ENCODE measurements around the gene MYRIP.
"Not testable (repeated sequence)": the region's sequence is repeated elsewhere in the genome, so short reads cannot be mapped to it uniquely, and the experiment has no call there.

The MYRIP gene

GRCh38 chr3:40088527-40089170 lies 279.2 kb downstream of the MYRIP start:
- no peak for DNase-seq

DNA sequence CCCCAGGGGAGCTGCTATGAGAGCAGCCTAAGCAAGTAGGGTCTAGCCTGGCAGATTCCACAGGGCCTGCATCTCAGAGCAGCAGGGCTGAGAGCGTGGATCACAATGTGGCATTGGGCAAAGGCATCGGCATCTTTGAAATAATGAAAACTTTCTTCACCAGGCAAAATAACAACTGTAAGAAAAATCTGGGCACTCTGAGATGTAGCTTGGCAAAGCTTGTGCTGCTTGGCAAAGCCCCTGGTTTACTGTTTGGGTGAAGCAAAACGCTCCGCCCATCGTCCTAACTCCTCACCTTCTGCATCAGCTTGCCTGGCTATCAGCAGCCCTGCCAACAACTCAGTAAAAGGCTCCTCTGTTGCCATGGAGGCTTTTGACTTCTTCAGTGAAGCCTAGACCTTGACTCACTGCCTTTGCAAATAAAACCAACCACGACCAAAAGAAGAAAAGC lies 287.3 kb downstream of the MYRIP start:
- DNase-seq: no peak

- no peak for DNase-seq
Observed at GRCh38 chr3:40097131-40098117, 288.0 kb downstream of the MYRIP start.

DNA sequence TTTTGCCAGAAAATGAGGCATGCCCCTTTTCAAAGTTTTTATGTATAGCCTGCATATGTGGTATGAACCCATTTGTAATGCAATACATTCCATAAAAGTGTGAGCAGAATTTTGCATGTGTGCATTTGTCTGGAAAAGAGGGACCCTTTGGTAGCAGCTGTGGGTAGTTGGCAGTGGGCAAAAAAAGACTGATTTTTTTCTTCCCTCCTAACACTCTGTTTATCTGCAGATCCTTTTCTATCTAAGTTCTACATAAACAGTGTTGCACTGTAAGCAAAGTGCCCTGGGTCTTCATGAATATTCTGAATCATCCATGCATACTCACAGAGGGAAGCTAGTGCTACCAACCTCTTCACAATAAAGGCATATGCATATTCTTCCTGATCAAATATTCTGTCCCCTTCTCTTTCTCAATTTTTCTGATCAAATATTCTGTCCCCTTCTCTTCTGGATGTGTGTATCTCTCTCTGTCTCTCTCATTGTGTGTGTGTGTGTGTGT lies 288.9 kb downstream of the MYRIP start:
- no peak for DNase-seq

GRCh38 chr3:40099871-40100270 lies 290.5 kb downstream of the MYRIP start:
- DNase-seq: no peak

GRCh38 chr3:40102182-40102581 lies 292.8 kb downstream of the MYRIP start:
- DNase-seq: no peak

DNA sequence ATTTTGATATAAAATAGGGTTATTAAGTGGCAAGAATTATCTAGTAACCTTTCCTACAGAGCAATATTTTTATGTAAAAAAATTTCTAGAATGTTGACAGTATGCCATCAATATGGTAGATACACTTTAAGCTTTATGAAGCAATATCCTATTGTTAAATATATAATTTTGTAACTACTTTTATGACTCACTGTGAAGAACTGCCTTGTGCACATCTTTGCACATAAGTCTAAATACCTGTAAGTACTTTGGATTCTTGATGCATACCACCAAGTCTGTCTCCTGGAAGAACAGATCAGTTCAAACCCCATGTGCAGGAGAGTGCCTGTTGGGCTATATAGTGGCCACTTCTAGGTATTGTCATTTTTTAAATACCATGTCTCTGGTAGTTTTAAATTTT lies 294.4 kb downstream of the MYRIP start:
- DNase-seq: no peak

DNA sequence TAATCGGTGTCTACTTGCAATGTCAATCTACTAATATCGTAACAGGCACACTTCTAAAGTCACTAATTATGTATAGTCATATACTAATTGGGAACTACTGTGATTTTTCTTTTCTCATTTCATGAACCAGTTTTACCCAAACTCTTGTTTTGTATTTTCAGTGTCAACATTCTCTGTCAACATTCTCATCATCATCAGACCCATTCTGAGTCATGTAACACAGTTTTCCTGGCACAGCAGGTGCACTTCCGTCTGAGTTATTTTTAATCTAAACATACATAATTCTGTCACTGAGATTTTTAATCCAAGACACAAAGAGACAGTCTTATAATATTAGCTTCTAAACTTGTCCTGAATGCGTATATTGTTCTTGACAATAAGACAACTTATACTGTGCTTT lies 295.0 kb downstream of the MYRIP start:
- no peak for DNase-seq

GRCh38 chr3:40108643-40109042 lies 299.2 kb downstream of the MYRIP start:
- DNase-seq: no peak

- DNase-seq: no peak
Observed at GRCh38 chr3:40109641-40110490, 300.5 kb downstream of the MYRIP start.

- DNase-seq: no peak
Observed at GRCh38 chr3:40116478-40117177, 307.2 kb downstream of the MYRIP start.

GRCh38 chr3:40118091-40118490 lies 308.7 kb downstream of the MYRIP start:
- DNase-seq: no peak

DNA sequence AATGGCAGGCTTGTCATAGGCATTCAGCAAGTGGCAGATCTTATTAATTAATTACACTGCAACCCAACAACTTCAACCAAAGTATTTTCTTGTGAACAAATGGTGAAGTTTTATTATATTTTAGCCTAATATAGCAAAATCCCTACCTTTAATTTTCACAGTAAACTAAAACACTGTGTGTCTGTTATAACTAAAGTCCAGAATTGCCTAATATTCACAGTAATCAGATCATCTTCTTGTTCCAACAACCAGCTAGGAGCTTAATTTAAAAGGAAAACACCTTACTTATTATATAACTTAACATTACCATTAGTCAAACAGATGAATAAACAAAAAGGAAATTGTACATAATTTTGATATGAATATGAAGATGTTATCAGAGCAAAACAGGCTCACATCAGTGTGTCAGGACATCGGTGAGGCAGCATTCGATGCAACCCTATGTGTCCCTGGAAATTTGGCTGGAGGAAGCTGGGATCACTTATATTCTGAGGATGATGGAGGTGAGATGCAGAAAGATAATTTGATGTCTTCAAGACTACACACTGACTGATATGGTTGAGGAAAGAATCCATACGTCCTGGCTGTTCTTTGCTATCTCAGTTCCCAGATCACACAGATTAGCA lies 310.8 kb downstream of the MYRIP start:
- no peak for DNase-seq

DNA sequence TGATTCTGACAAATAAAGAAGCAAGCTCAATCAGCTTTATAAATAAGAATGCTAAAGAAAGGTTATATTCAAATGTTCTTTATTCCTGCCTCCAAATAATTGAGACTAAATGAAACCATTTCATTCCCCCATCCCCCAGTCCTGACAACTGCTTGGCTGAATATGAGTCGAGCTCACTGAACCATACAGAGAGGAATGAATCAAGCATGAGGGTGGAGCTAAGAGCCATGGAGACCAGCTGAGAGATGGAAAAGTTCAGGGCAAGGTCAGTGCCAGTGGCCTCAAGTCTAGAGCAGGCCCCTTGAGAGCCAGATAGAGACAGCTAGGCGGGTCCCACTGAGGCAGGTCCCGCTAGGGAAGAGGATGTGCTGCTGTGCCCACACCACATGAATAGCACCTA lies 311.4 kb downstream of the MYRIP start:
- no peak for DNase-seq

GRCh38 chr3:40124918-40125317 lies 315.5 kb downstream of the MYRIP start:
- no peak for DNase-seq

DNA sequence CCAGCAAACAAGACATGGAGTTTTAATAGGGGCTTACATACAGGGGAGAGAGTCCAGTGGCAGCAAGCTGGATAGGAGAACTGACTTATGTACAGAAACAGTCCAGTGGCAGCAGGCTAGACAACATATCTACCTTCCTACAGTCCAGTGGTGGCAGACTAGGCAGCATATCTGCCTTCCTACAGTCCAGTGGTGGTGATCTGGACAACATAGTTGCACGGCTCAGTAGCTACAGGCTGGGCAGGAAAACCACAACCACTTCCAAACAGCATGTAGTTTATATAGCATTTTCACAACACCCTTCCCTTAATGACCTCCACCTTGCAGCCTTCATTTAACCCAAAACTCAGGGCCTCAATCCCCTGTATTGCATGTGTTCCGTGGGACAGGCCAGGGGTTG lies 318.8 kb downstream of the MYRIP start:
- DNase-seq: no peak

DNA sequence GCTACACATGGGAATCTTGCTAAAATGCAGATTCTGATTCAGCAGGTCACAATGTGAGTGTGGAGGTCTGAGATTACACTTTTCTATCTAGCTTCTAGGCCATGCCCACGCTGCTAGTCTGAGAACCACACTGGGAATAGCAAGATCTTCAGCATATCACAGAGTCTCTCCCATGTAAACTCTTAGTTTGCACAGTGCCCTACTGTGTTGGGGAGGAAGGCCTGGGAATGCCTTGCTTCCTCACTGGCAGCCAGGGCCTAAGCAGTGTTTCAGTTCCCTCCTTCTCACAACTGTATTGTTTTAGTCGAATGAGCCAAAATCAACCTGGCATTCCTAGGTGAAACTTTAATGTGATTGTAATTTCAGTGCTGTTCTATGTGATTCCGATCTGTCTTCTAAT lies 320.1 kb downstream of the MYRIP start:
- DNase-seq: no peak

DNA sequence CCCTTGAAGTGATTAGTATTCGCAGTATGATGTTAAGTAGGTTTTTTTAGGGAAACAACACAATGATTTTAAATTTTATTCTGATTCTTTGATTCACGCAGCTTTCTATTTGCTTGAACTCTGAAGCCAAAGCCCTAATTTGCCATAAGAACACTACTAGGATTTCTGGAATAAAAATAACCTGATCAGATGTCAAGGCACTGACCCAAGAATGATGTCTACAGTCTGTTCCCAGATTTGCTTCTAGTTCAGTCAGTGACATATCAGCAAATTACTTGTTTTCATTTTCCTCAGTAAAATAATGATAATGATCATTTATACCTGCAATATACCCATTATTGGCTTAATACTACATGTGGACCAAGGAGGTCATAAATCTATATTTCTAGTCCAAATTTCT lies 320.6 kb downstream of the MYRIP start:
- DNase-seq: no peak

- DNase-seq: no peak
Observed at GRCh38 chr3:40130721-40131120, 321.3 kb downstream of the MYRIP start.

GRCh38 chr3:40133886-40134575 lies 324.6 kb downstream of the MYRIP start:
- DNase-seq: not testable (repeated sequence)

- no peak for DNase-seq
Observed at GRCh38 chr3:40137591-40138295, 328.3 kb downstream of the MYRIP start.
